GM12878 (cell line): ENCODE measurements around the gene RAMP2. TPM values are rescaled to one million over a fixed set of nuclear protein-coding genes. Genes with fewer than 3 reads are reported as not detected.

Experiments
- ATAC-seq: fragments of 200-7000 bp; cut with Tn5 transposase; 3 replicates; pipeline ENCODE4 v1.9.1; 2020; ENCODE audit warnings: mild to moderate bottlenecking, moderate library complexity
- BruUV-seq: library from RNA; stranded (reverse); fragments of 400-500 nt; replicated peaks from 2 replicates; lab custom pipeline; 2021; lab: Mats Ljungman, UMichigan
- CTCF ChIA-PET: fragments of 300-600 bp; sonication (Branson Sonifier 250); formaldehyde crosslinking; extraction: SDS; loops from one replicate; lab custom pipeline; 2021; ENCODE audit warnings: inconsistent platforms; lab: Yijun Ruan, JAX
- POLR2A ChIA-PET: fragments of 350-600 bp; formaldehyde crosslinking; extraction: SDS; loops from one replicate; lab custom pipeline; 2021; ENCODE audit warnings: inconsistent platforms; lab: Charles Lee
- RAD21 ChIA-PET: fragments of 300-600 bp; sonication (Branson Sonifier 250); formaldehyde crosslinking; loops from one replicate; lab custom pipeline; 2023; ENCODE audit warnings: antibody characterized with exemption; ENCODE audit not compliant: unreplicated experiment; lab: Charles Lee
- SMC1A ChIA-PET: fragments of 300-600 bp; sonication (Branson Sonifier 250); formaldehyde crosslinking; loops from one replicate; lab custom pipeline; 2023; ENCODE audit not compliant: unreplicated experiment, uncharacterized antibody; lab: Charles Lee
- DNase-seq: peaks from one replicate; pipeline ENCODE4 v3.0.0-alpha.2; 2011; ENCODE audit warnings: low read depth, low spot score
- FAIRE-seq: peaks from 3 replicates; lab custom pipeline; 2011; peaks lifted over from hg19 to GRCh38; lab: Jason Lieb, UNC
- H2AFZ ChIP-seq: 2 replicates; pipeline ENCODE4 v1.6.0; 2011; ENCODE audit warnings: low read depth, low read length, control low read depth; ENCODE audit not compliant: control insufficient read depth
- H3K27ac ChIP-seq: 2 replicates; pipeline ENCODE4 v1.5.1; 2011; ENCODE audit warnings: control low read depth; ENCODE audit not compliant: control insufficient read depth, insufficient read depth
- H3K27me3 ChIP-seq, 2 experiments: replicated peaks in 1 of 2; 2 replicates each; pipeline versions ENCODE4 v1.6.0 to v1.6.1; 2011; ENCODE audit warnings: low read length in 1 of 2; ENCODE audit not compliant: control insufficient read depth in 2 of 2, insufficient read depth in 2 of 2
- H3K36me3 ChIP-seq, 2 experiments: 2 replicates each; pipeline ENCODE4 v1.5.1; 2011; ENCODE audit warnings: low read length in 1 of 2; ENCODE audit not compliant: control insufficient read depth in 2 of 2, insufficient read depth in 2 of 2
- H3K4me1 ChIP-seq: 2 replicates; pipeline ENCODE4 v1.6.1; 2011; ENCODE audit warnings: mild to moderate bottlenecking, low read length, moderate library complexity, mixed read lengths; ENCODE audit not compliant: control insufficient read depth, insufficient read depth
- H3K4me2 ChIP-seq: 2 replicates; pipeline ENCODE4 v1.6.0; 2011; ENCODE audit warnings: control low read depth; ENCODE audit not compliant: control insufficient read depth, insufficient read depth
- H3K4me3 ChIP-seq: fragments of 200-600 bp; sonication (generic); 2 replicates; pipeline ENCODE4 v1.5.1; 2016
- H3K79me2 ChIP-seq: 2 replicates; pipeline ENCODE4 v1.6.0; 2011; ENCODE audit warnings: low read length; ENCODE audit not compliant: control insufficient read depth, insufficient read depth
- H3K9ac ChIP-seq: 2 replicates; pipeline ENCODE4 v1.8.0; 2011; ENCODE audit warnings: low read length, control low read depth, mixed read lengths; ENCODE audit not compliant: control insufficient read depth, insufficient read depth
- H3K9me3 ChIP-seq: replicated peaks from 3 replicates; pipeline ENCODE4 v1.5.1; 2011; ENCODE audit warnings: mild to moderate bottlenecking, low read length; ENCODE audit not compliant: control insufficient read depth, insufficient read depth
- H4K20me1 ChIP-seq: 2 replicates; pipeline ENCODE4 v1.6.0; 2011; ENCODE audit not compliant: control insufficient read depth, insufficient read depth
- CBX5 ChIP-seq: sonication (generic); IDR thresholded peaks from 2 replicates; pipeline ENCODE4 v1.6.1; 2016; ENCODE audit warnings: low read depth, moderate library complexity, mild to moderate bottlenecking, inconsistent platforms
- CEBPB ChIP-seq, 2 experiments: fragments of 150-350 bp in 1 of 2; IDR thresholded peaks; 2 replicates each; pipeline ENCODE4 v1.6.1; 2012 to 2014; ENCODE audit warnings: low read depth in 2 of 2, low read length in 2 of 2, borderline replicate concordance in 1 of 2, inconsistent platforms in 1 of 2
- CHD4 ChIP-seq: fragments of 200-600 bp; sonication (generic); IDR thresholded peaks from 2 replicates; pipeline ENCODE4 v1.6.1; 2016; ENCODE audit warnings: mild to moderate bottlenecking
- ETV6 ChIP-seq, 2 experiments: fragments of 450-650 bp in 1 of 2; IDR thresholded peaks in 1 of 2; conservative IDR thresholded peaks in 1 of 2; 2 replicates each; pipeline ENCODE4 v1.6.1; 2014; ENCODE audit warnings: antibody characterized with exemption in 1 of 2, borderline replicate concordance in 1 of 2, low read depth in 1 of 2, mild to moderate bottlenecking in 1 of 2, moderate library complexity in 1 of 2
- FOS ChIP-seq: IDR thresholded peaks from 3 replicates; pipeline ENCODE4 v1.6.1; 2011; ENCODE audit warnings: borderline replicate concordance; ENCODE audit not compliant: insufficient read length; ENCODE audit errors: extremely low read depth
- KAT2A ChIP-seq: conservative IDR thresholded peaks from 2 replicates; pipeline ENCODE4 v1.6.1; 2011; ENCODE audit warnings: low read depth, low read length; ENCODE audit not compliant: control insufficient read depth
- POLR2AphosphoS2 ChIP-seq: IDR thresholded peaks from 2 replicates; pipeline ENCODE4 v1.6.1; 2011; ENCODE audit warnings: low read depth, mild to moderate bottlenecking, low read length, improper control_type of control experiment, moderate library complexity
- POU2F2 ChIP-seq: IDR thresholded peaks from 3 replicates; pipeline ENCODE4 v1.6.1; 2011; ENCODE audit warnings: low read depth, mild to moderate bottlenecking, low read length, borderline replicate concordance
- SMAD1 ChIP-seq: fragments of 450-650 bp; IDR thresholded peaks from 2 replicates; pipeline ENCODE4 v1.6.1; 2018; ENCODE audit warnings: mild to moderate bottlenecking, low read depth; ENCODE audit not compliant: partially characterized antibody
- SREBF1 ChIP-seq: IDR thresholded peaks from 2 replicates; pipeline ENCODE4 v1.6.1; 2012; ENCODE audit warnings: mild to moderate bottlenecking, low read length
- WGBS: methylation state at CpG from one replicate; pipeline ENCODE4 v1.1.6; 2016; ENCODE audit warnings: low lambda C conversion rate; ENCODE audit not compliant: insufficient replicate concordance, insufficient coverage; ENCODE audit errors: missing lambda C conversion rate; 5-methylcytosine and 5-hydroxymethylcytosine counted together
- in situ Hi-C: fragments of 300-500 bp; cut with MboI; formaldehyde crosslinking; loops from 9 replicates; pipeline ENCODE4 v1.14.3; 2018; ENCODE audit warnings: mixed read lengths
- intact Hi-C: fragments of 100-400 bp; cut with micrococcal nuclease; formaldehyde crosslinking; loops from one replicate; pipeline ENCODE4 v1.14.2; 2022; ENCODE audit not compliant: unreplicated experiment
- polyA plus RNA-seq, 11 experiments: library from polyadenylated mRNA; depleted of rRNA in 4 of 11; unstranded in 6 of 11; stranded (reverse) in 5 of 11; fragments of >200 nt; fragmentation: Nextera tagmentation in 4 of 11; fragmentation: Illumina TruSeq in 1 of 11; extraction: Ambion mirVana in 4 of 11; extraction: Trizol in 1 of 11; gene quantifications; 1 replicate in 1 of 11; 2 replicates in 10 of 11; pipeline versions ENCODE4 v1.2.1 to v1.2.3, GENCODE V29; 2011 to 2016; ENCODE audit warnings: inconsistent platforms in 2 of 11, missing spikeins in 2 of 11, low read depth in 1 of 11
- total RNA-seq, 4 experiments: library from RNA; depleted of rRNA in 3 of 4; stranded (reverse); fragments of >200 nt in 3 of 4; fragmentation: Illumina TruSeq in 1 of 4; extraction: Trizol in 1 of 4; gene quantifications; 2 replicates each; pipeline versions ENCODE4 v1.2.1 to v1.2.3, GENCODE V29; 2013 to 2021
- TF ChIP-seq, protein P1 (sequence below): fragments of 450-650 bp; IDR thresholded peaks from 2 replicates; pipeline ENCODE4 v1.6.1; 2018; ENCODE audit warnings: borderline replicate concordance, mild to moderate bottlenecking; ENCODE audit not compliant: partially characterized antibody

RAMP2 gene
- total and polyA plus RNA-seq, 10 of the 15 experiments (the other 5 are each of a cell fraction or from before 2014, with no cell fraction given): 0.14 to 0.32 (median 0.21) TPM; not detected in 4

DNA sequence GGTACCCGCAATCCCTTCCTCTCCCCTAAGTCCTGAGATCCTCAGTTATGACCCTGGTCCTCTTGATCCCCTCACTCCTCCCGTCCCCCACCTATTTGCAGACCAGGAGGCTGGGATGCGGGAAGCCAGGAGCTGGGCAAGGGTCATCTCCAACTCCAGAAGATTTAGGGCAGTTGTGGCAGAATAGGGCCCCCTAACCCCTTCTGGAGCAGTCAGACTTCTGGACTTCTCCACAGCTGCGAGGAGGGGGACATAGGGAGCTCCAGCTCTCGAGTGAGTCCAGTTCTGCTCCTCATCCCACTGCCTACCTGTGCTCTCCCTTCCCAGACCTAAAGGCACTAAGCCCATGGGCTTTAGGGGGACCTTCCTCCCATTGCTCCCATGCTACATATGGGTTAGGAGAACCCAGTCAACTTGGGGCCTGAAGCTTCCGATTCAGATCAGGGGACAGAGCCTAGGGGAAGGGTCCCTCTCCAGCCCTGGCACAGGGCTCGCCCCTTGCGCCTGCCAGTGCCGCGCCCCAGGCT lies 20.7 kb downstream of the RAMP2 start:
- no peaks in the 10 kb centered on the region; the same call in 1 of the 2 replicates for H4K20me1 ChIP-seq
- ChIA-PET RAD21 (no interaction called here), POLR2A (interaction anchor here (0.5 kb wide), 1 partner anchor 162 kb away, joined by 5 read pairs; no protein-coding TSS in a partner anchor), SMC1A (no interaction called here), CTCF (no interaction called here)
- no peaks in the 10 kb centered on the region; the same call in 2 of the 3 replicates for H3K9me3 ChIP-seq
- WGBS: 63% methylated on average over 10 of the region's 10 CpGs
- TF ChIP-seq SMAD1 (no peak), POU2F2 (no peak)
- in situ Hi-C loops (no loop called here), intact Hi-C loops (no loop called here)
- H2AFZ ChIP-seq: no peak overlapping the region
- H3K36me3 ChIP-seq: peaks cover 5 to 7% of the 10 kb centered on the region in 2 experiments; a peak in 3 of 4 replicates
- no peak for DNase-seq
- FAIRE-seq: no peak
- peaks cover 7 to 21% of the 10 kb centered on the region in 2 experiments for H3K27me3 ChIP-seq
- H3K9ac ChIP-seq: no peak overlapping the region
- no peak overlapping the region for H3K4me2 ChIP-seq
- no TSS peak for BruUV-seq
- H3K27ac ChIP-seq: no peak overlapping the region
- H3K4me3 ChIP-seq: no peak overlapping the region
- no peaks in the 10 kb centered on the region for H3K4me1 ChIP-seq
- no peak; the same call in 2 of the 3 replicates for ATAC-seq
- H3K79me2 ChIP-seq: no peaks in the 10 kb centered on the region

- BruUV-seq: no TSS peak
- H3K36me3 ChIP-seq: peaks cover 5 to 7% of the 10 kb centered on the region in 2 experiments; a peak in 3 of 4 replicates
- no peaks in the 10 kb centered on the region; the same call in 2 of the 3 replicates for H3K9me3 ChIP-seq
- ChIA-PET RAD21 (no interaction called here), CTCF (no interaction called here), POLR2A (interaction anchor here (0.5 kb wide), 1 partner anchor 163 kb away, joined by 5 read pairs; no protein-coding TSS in a partner anchor), SMC1A (no interaction called here)
- in situ Hi-C loops (no loop called here), intact Hi-C loops (no loop called here)
- no peak overlapping the region for H3K27ac ChIP-seq
- 48% methylated on average over 21 of the region's 29 CpGs for WGBS
- no peak overlapping the region for H2AFZ ChIP-seq
- no peak overlapping the region for H3K4me2 ChIP-seq
- H3K79me2 ChIP-seq: no peaks in the 10 kb centered on the region
- peaks cover 7 to 21% of the 10 kb centered on the region in 2 experiments for H3K27me3 ChIP-seq
- no peak overlapping the region for H3K4me3 ChIP-seq
- DNase-seq (no peak), ATAC-seq (no peak), FAIRE-seq (no peak)
- H3K9ac ChIP-seq: no peak overlapping the region
- H4K20me1 ChIP-seq: no peaks in the 10 kb centered on the region; the same call in 1 of the 2 replicates
- no peaks in the 10 kb centered on the region for H3K4me1 ChIP-seq
- TF ChIP-seq SREBF1 (no peak), CBX5 (no peak), FOS (no peak), CHD4 (no peak), KAT2A (no peak), POLR2AphosphoS2 (no peak), ETV6 (conservative IDR thresholded peaks at IDR 0.05 in 1 of 2, IDR thresholded peaks at IDR 0.05 in 1 of 2; ENCODE audit: borderline replicate concordance in 1 of 2, low read depth in 1 of 2) (no peak), CEBPB (IDR thresholded peaks at IDR 0.05; ENCODE audit: borderline replicate concordance in 1 of 2, low read depth in 2 of 2, low read length in 2 of 2) (no peak)
- TF ChIP-seq, protein P1, sequence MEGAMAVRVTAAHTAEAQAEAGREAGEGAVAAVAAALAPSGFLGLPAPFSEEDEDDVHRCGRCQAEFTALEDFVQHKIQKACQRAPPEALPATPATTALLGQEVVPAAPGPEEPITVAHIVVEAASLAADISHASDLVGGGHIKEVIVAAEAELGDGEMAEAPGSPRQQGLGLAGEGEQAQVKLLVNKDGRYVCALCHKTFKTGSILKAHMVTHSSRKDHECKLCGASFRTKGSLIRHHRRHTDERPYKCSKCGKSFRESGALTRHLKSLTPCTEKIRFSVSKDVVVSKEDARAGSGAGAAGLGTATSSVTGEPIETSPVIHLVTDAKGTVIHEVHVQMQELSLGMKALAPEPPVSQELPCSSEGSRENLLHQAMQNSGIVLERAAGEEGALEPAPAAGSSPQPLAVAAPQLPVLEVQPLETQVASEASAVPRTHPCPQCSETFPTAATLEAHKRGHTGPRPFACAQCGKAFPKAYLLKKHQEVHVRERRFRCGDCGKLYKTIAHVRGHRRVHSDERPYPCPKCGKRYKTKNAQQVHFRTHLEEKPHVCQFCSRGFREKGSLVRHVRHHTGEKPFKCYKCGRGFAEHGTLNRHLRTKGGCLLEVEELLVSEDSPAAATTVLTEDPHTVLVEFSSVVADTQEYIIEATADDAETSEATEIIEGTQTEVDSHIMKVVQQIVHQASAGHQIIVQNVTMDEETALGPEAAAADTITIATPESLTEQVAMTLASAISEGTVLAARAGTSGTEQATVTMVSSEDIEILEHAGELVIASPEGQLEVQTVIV: no peak
These were observed 21.4 kb downstream of the RAMP2 start for GRCh38 chr17:42782166-42783061.
